Measurements from ENCODE around the gene RYR1.
"Not testable (repeated sequence)": the region's sequence is repeated elsewhere in the genome, so short reads cannot be mapped to it uniquely, and the experiment has no call there.

RYR1 gene

GRCh38 chr19:38561053-38561606, 127.6 kb downstream of the RYR1 start:
- DNase-seq (ENCODE audit: low read depth in 3 of 3): no peak

DNA sequence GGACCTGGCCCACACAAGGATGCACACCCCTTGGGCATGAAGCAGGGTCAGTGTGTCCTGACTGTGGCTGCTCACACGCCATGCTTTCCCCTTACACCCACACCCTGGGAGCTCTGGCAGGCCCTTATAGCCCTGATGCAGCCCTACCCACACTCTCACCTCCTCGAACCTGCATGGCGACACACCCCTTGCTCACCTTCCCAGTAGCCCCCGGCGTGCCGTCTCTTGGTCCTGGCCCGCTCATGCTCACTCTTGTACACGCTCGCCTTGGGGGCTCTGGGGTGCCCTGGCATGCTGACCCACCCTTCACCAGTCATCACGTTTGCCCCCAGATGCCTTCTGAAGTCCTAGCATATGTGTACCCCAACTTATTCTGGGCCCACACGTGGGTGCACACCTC, 128.2 kb downstream of the RYR1 start:
- DNase-seq (ENCODE audit: low read depth in 3 of 3): no peak

- DNase-seq (ENCODE audit: low read depth in 3 of 3): no peak
Observed at GRCh38 chr19:38562096-38562495, 128.6 kb downstream of the RYR1 start.

DNA sequence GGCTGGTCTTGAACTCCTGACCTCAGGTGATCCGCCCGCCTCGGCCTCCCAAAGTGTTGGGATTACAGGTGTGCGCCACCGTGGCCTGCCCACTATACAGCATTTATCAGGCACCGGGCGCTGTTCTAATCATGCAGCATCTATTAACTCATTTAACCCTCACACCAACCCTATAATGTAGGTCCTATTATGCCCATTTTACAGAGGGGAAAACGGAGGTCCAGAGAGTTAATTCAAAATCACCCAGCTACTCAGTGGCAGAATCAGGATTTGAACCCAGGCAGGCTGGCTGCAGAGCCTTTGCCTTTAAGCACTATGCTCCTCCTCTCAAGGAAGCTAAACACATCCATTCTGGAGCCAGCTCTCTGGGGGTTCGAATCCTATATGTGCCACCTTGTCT, 130.0 kb downstream of the RYR1 start:
- DNase-seq (ENCODE audit: low read depth in 3 of 3): no peak

DNA sequence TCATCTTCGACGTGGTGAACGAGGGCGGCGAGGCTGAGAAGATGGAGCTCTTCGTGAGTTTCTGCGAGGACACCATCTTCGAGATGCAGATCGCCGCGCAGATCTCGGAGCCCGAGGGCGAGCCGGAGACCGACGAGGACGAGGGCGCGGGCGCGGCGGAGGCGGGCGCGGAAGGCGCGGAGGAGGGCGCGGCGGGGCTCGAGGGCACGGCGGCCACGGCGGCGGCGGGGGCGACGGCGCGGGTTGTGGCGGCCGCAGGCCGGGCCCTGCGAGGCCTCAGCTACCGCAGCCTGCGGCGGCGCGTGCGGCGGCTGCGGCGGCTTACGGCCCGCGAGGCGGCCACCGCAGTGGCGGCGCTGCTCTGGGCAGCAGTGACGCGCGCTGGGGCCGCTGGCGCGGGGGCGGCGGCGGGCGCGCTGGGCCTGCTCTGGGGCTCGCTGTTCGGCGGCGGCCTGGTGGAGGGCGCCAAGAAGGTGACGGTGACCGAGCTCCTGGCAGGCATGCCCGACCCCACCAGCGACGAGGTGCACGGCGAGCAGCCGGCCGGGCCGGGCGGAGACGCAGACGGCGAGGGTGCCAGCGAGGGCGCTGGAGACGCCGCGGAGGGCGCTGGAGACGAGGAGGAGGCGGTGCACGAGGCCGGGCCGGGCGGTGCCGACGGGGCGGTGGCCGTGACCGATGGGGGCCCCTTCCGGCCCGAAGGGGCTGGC, 131.6 kb downstream of the RYR1 start:
- DNase-seq (ENCODE audit: low read depth in 3 of 3): no peak

DNA sequence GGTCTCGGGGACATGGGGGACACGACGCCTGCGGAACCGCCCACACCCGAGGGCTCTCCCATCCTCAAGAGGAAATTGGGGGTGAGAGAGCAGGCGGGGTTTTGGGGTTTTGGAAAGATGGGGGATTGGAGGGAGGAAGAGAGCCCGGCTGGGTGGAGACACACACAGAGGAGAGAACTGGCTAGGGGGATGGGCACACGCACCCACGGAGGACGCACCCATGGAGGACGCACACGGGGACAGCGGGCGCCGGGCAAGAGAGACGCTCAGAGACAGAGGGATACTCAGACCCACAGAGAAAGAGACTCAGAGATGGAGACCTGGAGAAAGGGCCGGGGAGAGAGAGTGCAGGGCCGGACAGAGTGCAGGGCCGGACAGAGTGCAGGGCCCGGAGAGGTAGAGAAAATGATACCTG, 132.2 kb downstream of the RYR1 start:
- no peak for DNase-seq (ENCODE audit: low read depth in 3 of 3)

DNA sequence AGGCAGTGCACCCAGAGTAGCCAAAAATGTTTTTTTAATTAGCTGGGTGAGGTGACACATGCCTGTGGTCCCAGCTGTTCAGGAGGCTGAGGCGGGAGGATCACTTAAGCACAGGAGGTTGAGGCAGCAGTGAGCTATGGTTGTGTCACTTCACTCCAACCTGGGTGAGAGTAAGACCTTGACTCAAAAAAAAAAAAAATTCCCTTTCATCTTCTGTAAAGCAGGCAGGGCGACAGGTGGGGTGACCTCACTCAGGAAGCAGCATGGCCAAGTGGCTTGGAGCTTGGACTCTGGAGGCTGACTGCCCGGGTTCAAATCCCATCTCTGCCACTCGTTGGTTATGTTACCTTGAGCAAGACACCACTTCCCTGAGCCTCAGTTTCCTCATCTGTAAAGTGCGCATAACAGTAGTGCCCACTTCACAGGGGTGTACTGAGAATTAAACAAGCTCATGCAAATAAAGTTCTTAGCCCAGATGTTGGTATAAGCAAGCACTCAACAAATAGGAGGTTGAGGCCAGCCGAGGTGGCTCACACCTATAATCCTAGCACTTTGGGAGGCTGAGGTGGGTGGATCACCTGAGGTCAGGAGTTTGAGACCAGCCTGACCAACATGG, 136.0 kb downstream of the RYR1 start:
- DNase-seq (ENCODE audit: low read depth in 3 of 3): no peak

GRCh38 chr19:38571682-38572081, 138.2 kb downstream of the RYR1 start:
- DNase-seq (ENCODE audit: low read depth in 3 of 3): no peak

DNA sequence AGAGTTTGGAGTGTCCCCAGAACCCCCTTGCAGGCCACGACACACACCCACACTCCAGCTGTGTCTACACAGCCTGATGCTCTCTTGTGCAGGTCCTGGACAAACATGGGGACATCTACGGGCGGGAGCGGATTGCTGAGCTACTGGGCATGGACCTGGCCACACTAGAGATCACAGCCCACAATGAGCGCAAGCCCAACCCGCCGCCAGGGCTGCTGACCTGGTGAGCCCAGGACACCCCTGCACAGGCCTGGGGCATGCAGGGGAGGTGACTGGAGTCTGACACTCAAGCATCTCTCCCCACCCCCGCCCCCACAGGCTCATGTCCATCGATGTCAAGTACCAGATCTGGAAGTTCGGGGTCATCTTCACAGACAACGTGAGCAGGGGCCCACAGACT, 144.3 kb downstream of the RYR1 start:
- no peak for DNase-seq (ENCODE audit: low read depth in 3 of 3)

GRCh38 chr19:38579304-38579703, 145.8 kb downstream of the RYR1 start:
- not testable (repeated sequence) for DNase-seq (ENCODE audit: low read depth in 3 of 3)

DNA sequence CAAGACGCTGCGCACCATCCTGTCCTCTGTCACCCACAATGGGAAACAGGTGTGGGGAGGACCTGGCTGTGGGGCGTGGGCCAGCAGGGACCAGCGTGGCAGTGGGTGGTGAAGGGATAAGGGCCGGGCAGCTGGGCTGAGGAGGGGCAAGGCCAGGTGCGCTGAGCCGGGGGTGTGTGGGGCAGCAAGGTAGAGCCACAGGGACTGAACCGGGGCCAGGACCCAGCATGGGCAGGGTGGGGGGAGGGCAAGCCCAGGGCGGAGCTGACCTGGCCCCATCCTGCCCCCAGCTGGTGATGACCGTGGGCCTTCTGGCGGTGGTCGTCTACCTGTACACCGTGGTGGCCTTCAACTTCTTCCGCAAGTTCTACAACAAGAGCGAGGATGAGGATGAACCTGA, 146.6 kb downstream of the RYR1 start:
- DNase-seq (ENCODE audit: low read depth in 3 of 3): no peak

GRCh38 chr19:38583219-38583984, 149.9 kb downstream of the RYR1 start:
- DNase-seq (ENCODE audit: low read depth in 3 of 3): no peak

- DNase-seq (ENCODE audit: low read depth in 3 of 3): no peak
Observed at GRCh38 chr19:38583985-38584305, 150.5 kb downstream of the RYR1 start.

DNA sequence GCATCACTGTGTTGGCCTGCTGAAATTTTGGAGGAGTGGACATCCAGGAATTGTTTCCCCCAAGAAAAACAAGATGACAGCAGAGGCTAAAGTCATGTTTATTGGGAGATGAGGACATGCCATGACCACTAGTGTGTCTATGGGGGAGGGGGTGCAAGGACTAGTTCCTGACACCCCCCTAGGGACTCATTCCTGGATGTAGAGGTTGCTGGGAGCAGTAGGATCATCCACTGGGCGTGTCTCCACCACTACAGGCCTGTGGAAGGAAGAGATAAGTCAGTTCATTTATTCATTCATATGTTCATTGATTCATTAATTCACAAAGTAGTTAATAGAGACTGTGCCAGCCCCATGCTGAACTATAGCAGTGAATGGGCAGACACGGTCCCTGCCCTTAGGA, 154.1 kb downstream of the RYR1 start:
- DNase-seq (ENCODE audit: low read depth in 3 of 3): no peak

DNA sequence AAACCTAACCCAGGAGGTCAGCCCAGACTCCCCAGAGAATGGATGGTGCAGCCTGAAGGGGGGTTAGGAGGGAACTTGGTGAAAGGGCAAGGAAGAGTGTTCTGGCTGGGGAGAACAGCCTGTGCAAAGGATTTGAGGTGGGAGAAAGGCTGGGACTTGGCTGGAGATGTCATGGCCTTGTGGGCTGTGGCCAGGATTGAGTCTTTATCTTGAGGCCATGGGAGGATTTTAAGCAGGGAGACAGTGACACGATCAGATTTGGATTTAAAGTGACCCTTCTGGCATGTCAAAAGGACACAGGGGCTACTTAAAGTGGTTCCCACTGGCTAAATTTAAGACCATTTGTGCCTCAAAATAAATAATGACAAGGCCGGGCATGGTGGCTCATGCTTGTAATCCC, 154.6 kb downstream of the RYR1 start:
- no peak for DNase-seq (ENCODE audit: low read depth in 3 of 3)

DNA sequence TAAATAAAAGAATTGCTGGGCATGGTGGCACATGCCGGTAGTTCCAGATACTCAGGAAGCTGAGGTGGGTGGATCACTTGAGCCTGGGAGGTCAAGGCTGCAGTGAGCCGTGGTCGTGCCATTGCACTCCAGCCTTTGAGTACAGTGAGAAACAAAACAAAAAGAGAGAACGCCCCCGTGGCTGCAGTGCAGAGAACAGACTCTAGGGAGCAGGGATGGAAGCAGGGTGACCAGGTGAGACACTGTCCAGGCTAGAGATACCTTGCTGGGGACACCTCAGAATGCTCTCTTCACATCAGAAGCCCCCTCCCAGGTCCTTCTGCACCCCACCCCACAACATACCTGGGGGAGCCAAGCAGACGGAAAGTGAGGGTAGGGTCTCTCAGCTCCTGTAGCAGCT, 159.4 kb downstream of the RYR1 start:
- DNase-seq (ENCODE audit: low read depth in 3 of 3): no peak

GRCh38 chr19:38596057-38596981, 162.8 kb downstream of the RYR1 start:
- DNase-seq (ENCODE audit: low read depth in 3 of 3): peak in 1 of 3 donors; percentile 32

DNA sequence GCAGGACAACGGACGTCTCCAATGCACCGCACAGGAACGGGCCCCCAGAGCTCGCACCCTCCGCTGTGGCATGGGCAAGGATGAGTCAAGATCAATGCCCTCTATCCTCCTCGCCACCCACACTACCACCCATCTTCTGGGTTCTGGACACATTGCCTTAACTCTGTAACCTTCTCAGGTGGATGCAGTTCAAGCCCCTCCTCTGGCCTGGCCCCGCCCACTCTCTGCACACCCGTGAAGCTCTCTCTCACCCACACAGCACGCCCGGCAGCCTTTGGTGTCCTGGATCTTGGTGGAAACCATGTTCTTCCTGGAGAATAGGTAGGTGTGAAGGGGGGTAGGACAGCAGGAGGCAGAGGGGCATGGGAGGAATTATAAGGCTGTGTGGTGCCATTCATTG, 163.6 kb downstream of the RYR1 start:
- DNase-seq (ENCODE audit: low read depth in 3 of 3): no peak

GRCh38 chr19:38599722-38600121, 166.2 kb downstream of the RYR1 start:
- no peak for DNase-seq (ENCODE audit: low read depth in 3 of 3)

DNA sequence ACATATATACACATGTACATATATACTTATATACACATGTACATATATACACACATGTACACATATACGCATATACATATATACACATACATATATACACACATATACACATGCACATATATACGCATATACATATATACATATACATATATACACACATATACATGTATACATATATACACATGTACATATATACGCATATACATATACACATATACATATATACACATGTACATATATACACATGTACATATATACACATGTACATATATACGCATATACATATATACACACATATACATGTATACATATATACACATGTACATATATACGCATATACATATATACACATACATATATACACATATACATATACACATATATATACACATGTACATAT, 169.4 kb downstream of the RYR1 start:
- DNase-seq (ENCODE audit: low read depth in 3 of 3): not testable (repeated sequence)

GRCh38 chr19:38606131-38606530, 172.6 kb downstream of the RYR1 start:
- DNase-seq (ENCODE audit: low read depth in 3 of 3): no peak

- no peak for DNase-seq (ENCODE audit: low read depth in 3 of 3)
Observed at GRCh38 chr19:38614289-38614688, 180.8 kb downstream of the RYR1 start.

Measured in stimulated activated CD4-positive, alpha-beta T cell treated with anti-CD3 and anti-CD28 coated beads, TNF-alpha, amount 100 ng/mL, for 48 hours (primary cell).